ENCODE measurements around the gene ST6GAL1. TPM values are rescaled to one million over a fixed set of nuclear protein-coding genes. Genes with fewer than 3 reads are reported as not detected.
A peak's percentile ranks its signal among the peaks of the same experiment; 100 is the strongest.

Gene ST6GAL1
- total and polyA plus RNA-seq, 2 of the 8 experiments (the other 6 are each of a cell fraction or from before 2014, with no cell fraction given), result 62.8 to 80.9 TPM

DNA sequence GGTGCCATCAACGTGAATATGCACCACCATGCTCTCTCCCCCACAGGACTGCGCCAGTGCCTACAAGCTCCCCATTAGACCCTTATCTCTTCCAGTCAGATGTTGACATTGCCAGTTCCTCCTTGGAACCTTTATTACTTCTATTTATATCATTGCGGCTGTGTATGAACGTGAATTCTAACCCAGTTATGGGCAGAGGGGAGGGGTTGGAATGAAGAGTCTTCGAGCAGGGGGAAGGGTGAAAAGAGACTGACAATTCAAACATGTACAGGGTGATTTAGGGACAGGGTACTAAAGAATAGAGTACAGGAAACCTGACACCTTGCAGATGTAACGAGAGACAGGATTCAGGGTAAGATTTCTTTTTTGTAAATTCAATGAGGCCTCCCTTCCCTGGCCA lies 41.8 kb upstream of the ST6GAL1 start:
- H3K4me2 ChIP-seq (ENCODE audit: insufficient read depth in 1 of 2, low read depth in 2 of 2, low read length in 2 of 2), result 0 out of 4 replicates have a peak overlapping the region, but pooled peaks of 1 of the 2 experiments have one; percentile 5

More for the DNA sequence above, 41.8 kb upstream of the ST6GAL1 start:
- Histone ChIP-seq H2AK5ac (ENCODE audit: low read depth, low read length) (no peak overlapping the region), H3K4ac (replicated peaks; ENCODE audit: insufficient read length, low read depth, low read length) (no peak overlapping the region), H4K5ac (ENCODE audit: insufficient read length, low read depth, low read length) (peak overlapping the region; percentile 57), H4K8ac (ENCODE audit: extremely low read depth, insufficient read depth, low read length) (no peak overlapping the region), H3K56ac (replicated peaks; ENCODE audit: insufficient read length, low read depth, low read length) (no peak overlapping the region), H3K9ac (replicated peaks in 1 of 4; ENCODE audit: extremely low read depth in 1 of 4, low read depth in 3 of 4, low read length in 3 of 4) (no peak overlapping the region), H2BK5ac (ENCODE audit: low read depth, low read length) (no peak overlapping the region), H3K14ac (ENCODE audit: insufficient read length) (no peak overlapping the region), H3K23ac (ENCODE audit: insufficient read length) (no peak overlapping the region), H2BK120ac (replicated peaks; ENCODE audit: low read depth, low read length) (no peak overlapping the region), H3K4me3 (ENCODE audit: extremely low read depth in 1 of 4, insufficient read depth in 2 of 4, low read depth in 3 of 4, low read length in 4 of 4) (no peak overlapping the region; a peak in 1 of 8 replicates), H3K79me1 (ENCODE audit: low read depth, low read length) (no peaks in the 10 kb centered on the region), H3K4me1 (replicated peaks in 1 of 4; ENCODE audit: control insufficient read depth in 3 of 4, insufficient read depth in 4 of 4, low read length in 3 of 4) (peaks cover 0 to 16% (median 12%) of the 10 kb centered on the region in 4 experiments; a peak in 5 of 7 replicates), H3K27me3 (replicated peaks in 1 of 4; ENCODE audit: control insufficient read depth in 3 of 4, extremely low read depth in 1 of 4, insufficient read depth in 3 of 4, low read length in 3 of 4) (no peaks in the 10 kb centered on the region), H3K36me3 (ENCODE audit: control insufficient read depth in 2 of 4, insufficient read depth in 4 of 4, low read length in 3 of 4) (no peaks in the 10 kb centered on the region), H3K23me2 (ENCODE audit: low read depth, low read length) (no peaks in the 10 kb centered on the region), H3K79me2 (ENCODE audit: control insufficient read depth in 1 of 2, insufficient read depth in 2 of 2, low read length in 2 of 2) (no peaks in the 10 kb centered on the region), H2BK15ac (ENCODE audit: low read length) (no peak overlapping the region), H3K27ac (ENCODE audit: low read depth, low read length) (no peak overlapping the region), H3K9me3 (ENCODE audit: insufficient read depth in 2 of 2, low read depth in 1 of 2, low read length in 1 of 2) (no peaks in the 10 kb centered on the region; a peak in 1 of 4 replicates), H2BK12ac (ENCODE audit: low read depth, low read length) (no peak overlapping the region), H4K20me1 (replicated peaks in 1 of 2; ENCODE audit: control insufficient read depth in 1 of 2, insufficient read depth in 2 of 2, low read length in 2 of 2) (no peaks in the 10 kb centered on the region), H2AFZ (ENCODE audit: low read length) (no peak overlapping the region), H3K18ac (ENCODE audit: extremely low read depth, low read length) (0 out of 2 replicates have a peak overlapping the region, but pooled peaks have one; percentile 4), H4K91ac (replicated peaks; ENCODE audit: insufficient read length, low read length) (no peak overlapping the region), H2BK20ac (ENCODE audit: low read length) (0 out of 2 replicates have a peak overlapping the region, but pooled peaks have one; percentile 40)
- DNase-seq (ENCODE audit: low read depth in 1 of 2, low spot score in 2 of 2) (no peak), FAIRE-seq (no peak)
- 68% methylated on average over 6 of the region's 6 CpGs; no CpG with 5 or more reads in 1 of the 2 experiments for WGBS, 2 experiments (ENCODE audit: extremely low coverage in 1 of 2, insufficient coverage in 1 of 2, insufficient read length in 1 of 2, insufficient replicate concordance in 2 of 2, low coverage in 1 of 2, low lambda C conversion rate in 2 of 2, missing lambda C conversion rate in 1 of 2)
- TF ChIP-seq POU5F1 (IDR thresholded peaks at IDR 0.05; ENCODE audit: low read depth, low read length) (no peak), SIX5 (IDR thresholded peaks at IDR 0.05; ENCODE audit: low read depth, low read length) (peak; percentile 20; the same call in 1 of the 2 replicates)
- ChIA-PET POLR2A (ENCODE audit: partially characterized antibody) (interaction anchor here (1.1 kb wide), 1 partner anchor 21 kb away, joined by 3 read pairs; no protein-coding TSS in a partner anchor), CTCF (ENCODE audit: partially characterized antibody) (interaction anchor here (1.2 kb wide), 1 partner anchor 67 kb away, joined by 3 read pairs; no protein-coding TSS in a partner anchor)

Measured in H1 (cell line).